Ramos (cell line): Measurements from ENCODE around the gene KIAA1586.
"Not testable (repeated sequence)": the region's sequence is repeated elsewhere in the genome, so short reads cannot be mapped to it uniquely, and the experiment has no call there.

Experiments
- in situ Hi-C: fragments of 300-500 bp; cut with MboI; formaldehyde crosslinking; loops from one replicate; pipeline ENCODE4 v1.14.3; 2022; ENCODE audit warnings: low sequenced_read_pairs; ENCODE audit not compliant: unreplicated experiment

Gene KIAA1586

GRCh38 chr6:57040011-57040410 is 6.5 kb upstream of the KIAA1586 start:
- in situ Hi-C loops: no loop called here

DNA sequence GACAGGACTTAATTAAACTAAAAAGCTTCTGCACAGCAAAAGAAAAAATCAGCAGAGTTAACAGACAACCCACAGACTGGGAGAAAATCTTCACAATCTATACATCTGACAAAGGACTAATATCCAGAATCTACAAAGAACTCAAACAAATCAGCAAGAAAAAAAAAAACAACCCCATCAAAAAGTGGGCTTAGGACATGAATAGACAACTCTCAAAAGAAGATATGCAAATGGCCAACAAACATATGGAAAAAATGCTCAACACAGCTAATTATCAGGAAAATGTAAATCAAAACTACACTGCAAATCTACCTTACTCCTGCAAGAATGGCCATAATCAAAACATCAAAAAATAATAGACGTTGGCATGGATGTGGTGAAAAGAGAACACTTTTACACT is 2.4 kb upstream of the KIAA1586 start:
- in situ Hi-C loops: not testable (repeated sequence)

DNA sequence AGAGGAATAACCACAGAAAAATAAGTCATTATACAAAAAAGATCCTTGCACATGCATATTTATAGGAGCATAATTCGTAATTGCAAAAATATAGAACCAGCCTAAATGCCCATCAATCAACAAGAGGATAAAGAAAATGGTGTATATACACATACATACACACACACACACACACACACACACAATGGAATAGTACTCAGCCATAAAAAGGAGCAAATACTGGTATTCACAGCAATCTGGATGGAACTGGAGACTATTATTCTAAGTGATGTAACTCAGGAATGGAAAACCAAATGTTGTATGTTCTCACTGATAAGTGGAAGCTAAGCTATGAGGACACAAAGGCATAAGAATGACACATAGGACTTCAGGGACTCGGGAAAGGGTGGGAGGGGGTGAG is 1.9 kb upstream of the KIAA1586 start:
- in situ Hi-C loops: no loop called here

GRCh38 chr6:57047257-57047585 is 728 bp downstream of the KIAA1586 start:
- in situ Hi-C loops: not testable (repeated sequence)

- in situ Hi-C loops: not testable (repeated sequence)
Measured at GRCh38 chr6:57047859-57048258, 1.4 kb downstream of the KIAA1586 start.

DNA sequence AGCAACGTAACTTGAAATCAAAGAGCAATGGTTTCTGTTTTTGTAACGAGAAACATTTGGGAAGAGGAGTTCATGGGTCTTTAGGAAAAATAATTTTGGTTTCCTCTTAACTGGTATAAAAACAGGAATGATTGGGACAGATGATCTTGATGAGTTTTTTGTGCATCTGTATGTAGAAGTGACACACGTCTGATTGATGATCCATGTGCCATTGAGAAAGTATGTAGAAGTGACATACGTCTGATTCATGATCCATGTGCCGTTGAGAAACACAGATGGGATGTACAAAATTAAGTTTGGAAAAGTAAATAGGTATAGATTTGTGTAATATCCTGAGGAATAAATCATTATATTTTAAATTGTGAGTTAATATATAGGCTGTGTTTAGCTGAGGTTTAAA is 2.1 kb downstream of the KIAA1586 start:
- in situ Hi-C loops: no loop called here

GRCh38 chr6:57063847-57064246 is 17.4 kb downstream of the KIAA1586 start:
- in situ Hi-C loops: no loop called here

GRCh38 chr6:57064809-57065208 is 18.3 kb downstream of the KIAA1586 start:
- in situ Hi-C loops: no loop called here

GRCh38 chr6:57068061-57068460 is 21.6 kb downstream of the KIAA1586 start:
- in situ Hi-C loops: no loop called here

GRCh38 chr6:57069228-57069627 is 22.7 kb downstream of the KIAA1586 start:
- in situ Hi-C loops: no loop called here

- in situ Hi-C loops: no loop called here
Measured at GRCh38 chr6:57069920-57070331, 23.4 kb downstream of the KIAA1586 start.

DNA sequence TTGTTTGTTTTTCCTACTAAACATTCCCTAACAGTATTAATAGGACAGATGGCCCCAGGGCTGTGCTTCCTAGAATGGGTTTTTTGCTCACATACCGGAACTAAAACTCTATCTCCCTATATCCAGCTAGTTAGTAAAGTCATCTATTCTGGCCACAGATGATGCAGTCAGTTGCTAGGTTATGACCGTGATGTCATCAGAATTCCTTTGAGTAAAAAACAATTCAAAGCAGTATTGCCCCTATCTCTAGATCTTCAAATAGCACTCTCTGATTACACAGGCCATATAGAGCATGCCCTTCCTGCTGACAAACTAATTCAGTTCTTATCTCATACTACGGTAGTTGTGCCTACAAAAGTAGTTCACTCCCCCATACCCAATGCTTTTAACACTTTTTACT is 25.6 kb downstream of the KIAA1586 start:
- in situ Hi-C loops: no loop called here

DNA sequence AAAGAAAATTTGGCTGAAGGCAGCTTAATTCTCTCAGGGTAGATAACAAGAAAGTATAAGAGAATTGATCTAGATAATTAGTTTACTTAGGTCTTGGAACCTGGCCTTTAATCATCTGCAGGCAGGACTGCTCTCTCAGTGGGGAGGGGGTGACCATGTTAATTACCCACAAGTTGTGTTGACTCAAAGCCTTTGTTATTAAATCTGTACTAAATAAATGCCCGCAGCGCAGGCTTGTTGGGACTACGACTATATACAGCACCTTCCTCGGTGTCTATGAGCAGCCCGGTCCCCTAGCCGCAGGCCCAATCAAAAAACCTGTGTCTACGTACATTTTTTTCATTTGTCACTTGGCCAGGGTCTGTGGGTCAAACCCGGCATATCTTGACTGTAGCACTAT is 27.9 kb downstream of the KIAA1586 start:
- in situ Hi-C loops: no loop called here

GRCh38 chr6:57075092-57075491 is 28.6 kb downstream of the KIAA1586 start:
- in situ Hi-C loops: no loop called here

DNA sequence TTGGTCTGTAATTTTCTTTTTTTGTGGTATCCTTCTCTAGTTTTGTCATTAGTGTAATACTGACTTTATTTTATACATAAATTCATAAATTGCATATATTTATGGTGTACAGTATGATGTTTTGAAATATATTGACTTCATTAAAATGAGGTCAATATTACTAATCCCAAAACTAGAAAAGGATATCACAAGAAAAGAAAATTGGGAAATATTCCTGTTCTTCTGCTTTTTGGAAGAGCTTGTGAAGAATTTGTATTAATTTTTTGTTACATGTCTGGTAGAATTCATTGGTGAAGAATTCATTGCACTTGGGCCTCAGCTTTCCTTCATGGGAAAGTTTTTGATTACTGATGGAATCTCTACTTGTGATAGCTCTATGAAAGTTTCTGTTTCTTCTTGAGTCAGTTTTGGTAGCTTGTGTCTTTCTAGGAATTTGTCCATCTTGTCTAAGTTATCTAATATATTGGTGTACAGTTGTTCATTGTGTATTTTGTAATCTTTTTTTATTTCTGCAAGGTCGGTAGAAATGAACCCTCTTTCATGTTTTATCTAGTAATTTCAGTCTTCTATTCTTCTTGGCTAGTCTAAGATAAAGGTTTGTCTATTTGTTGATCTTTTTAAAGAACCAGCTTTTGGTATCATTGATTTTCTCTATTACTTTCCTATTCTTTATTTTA is 32.2 kb downstream of the KIAA1586 start:
- in situ Hi-C loops: no loop called here

- in situ Hi-C loops: no loop called here
Measured at GRCh38 chr6:57085471-57085870, 39.0 kb downstream of the KIAA1586 start.

GRCh38 chr6:57086843-57087242 is 40.4 kb downstream of the KIAA1586 start:
- in situ Hi-C loops: no loop called here

DNA sequence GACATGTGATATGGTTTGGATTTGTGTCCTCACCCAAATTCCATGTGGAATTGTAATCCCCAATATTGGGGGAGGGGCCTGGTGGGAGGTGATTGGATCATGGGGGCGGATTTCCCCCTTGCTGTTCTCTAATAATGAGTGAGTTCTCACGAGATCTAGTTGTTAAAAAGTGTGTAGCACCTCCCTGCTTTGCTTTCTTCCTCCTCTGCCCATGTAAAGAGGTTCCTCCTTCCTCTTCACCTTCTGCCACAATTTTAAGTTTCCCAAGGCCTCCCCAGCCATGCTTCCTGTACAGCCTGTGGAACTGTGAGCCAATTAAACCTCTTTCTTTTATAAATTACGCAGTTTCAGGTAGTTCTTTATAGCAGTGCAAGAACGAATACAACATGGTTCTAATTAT is 41.4 kb downstream of the KIAA1586 start:
- in situ Hi-C loops: no loop called here

- in situ Hi-C loops: no loop called here
Measured at GRCh38 chr6:57089265-57089664, 42.8 kb downstream of the KIAA1586 start.

- in situ Hi-C loops: no loop called here
Measured at GRCh38 chr6:57089687-57090457, 43.4 kb downstream of the KIAA1586 start, which contains the start of gene ZNF451. Gene ZNF451 (plus strand): TSS chr6:57090188. CDS start chr6:57090254, 66 bp downstream.

GRCh38 chr6:57090458-57091067 is 44.1 kb downstream of the KIAA1586 start:
- in situ Hi-C loops: not testable (repeated sequence)
